ENCODE measurements around the gene DLG2. TPM values are rescaled to one million over a fixed set of nuclear protein-coding genes. Genes with fewer than 3 reads are reported as not detected.
"Not testable (repeated sequence)": the region's sequence is repeated elsewhere in the genome, so short reads cannot be mapped to it uniquely, and the experiment has no call there.

The DLG2 gene
- polyA plus RNA-seq, 1 experiment = 0.68 TPM

DNA sequence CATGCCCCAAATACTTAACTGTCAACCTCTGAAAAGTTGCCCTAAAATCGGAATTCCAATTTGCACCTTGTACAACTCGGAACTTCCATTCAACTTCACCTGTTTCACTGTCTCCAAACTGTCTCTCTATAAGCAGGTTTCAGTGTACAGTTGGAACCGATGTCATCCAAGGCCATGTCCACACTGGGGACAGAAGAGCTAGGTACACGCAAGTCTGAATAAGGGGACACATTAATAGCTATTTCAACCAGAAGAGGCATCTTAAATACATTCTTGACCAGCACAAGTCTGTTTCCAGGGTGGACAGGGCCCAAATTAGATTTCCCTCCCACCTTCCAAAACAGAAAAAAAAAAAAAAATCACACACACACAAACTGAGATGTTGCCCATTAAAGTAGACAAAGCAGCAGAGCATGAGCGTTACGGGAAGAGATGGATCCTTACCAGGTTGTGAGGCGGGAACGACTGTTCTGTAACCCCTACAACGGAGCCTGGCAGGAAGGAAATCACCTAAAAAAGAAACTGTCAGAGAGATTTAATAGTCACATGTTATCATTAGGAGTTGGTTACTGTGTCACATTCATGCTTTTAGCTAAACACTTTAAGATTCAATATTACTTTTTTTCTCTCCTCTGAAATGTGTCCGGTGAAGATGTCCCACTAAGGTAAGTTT lies 36.1 kb upstream of the DLG2 start:
- CTCF ChIA-PET = interaction anchor here (0.9 kb wide), 1 partner anchor 67 kb away, joined by 3 read pairs; no protein-coding TSS in a partner anchor
- Histone ChIP-seq H3K4me3 (ENCODE audit: low read depth, low read length) (peak overlapping the region; percentile 91), H3K27ac (ENCODE audit: low read depth, low read length) (no peak overlapping the region), H3K9me3 (ENCODE audit: control insufficient read depth, insufficient read depth, low read length) (peaks cover 2% of the 10 kb centered on the region; the same call in 1 of the 2 replicates), H3K27me3 (ENCODE audit: control insufficient read depth, insufficient read depth, low read length) (no peaks in the 10 kb centered on the region)
- DNase-seq (ENCODE audit: low read depth, low spot score) = no peak
- TF ChIP-seq, protein P1, sequence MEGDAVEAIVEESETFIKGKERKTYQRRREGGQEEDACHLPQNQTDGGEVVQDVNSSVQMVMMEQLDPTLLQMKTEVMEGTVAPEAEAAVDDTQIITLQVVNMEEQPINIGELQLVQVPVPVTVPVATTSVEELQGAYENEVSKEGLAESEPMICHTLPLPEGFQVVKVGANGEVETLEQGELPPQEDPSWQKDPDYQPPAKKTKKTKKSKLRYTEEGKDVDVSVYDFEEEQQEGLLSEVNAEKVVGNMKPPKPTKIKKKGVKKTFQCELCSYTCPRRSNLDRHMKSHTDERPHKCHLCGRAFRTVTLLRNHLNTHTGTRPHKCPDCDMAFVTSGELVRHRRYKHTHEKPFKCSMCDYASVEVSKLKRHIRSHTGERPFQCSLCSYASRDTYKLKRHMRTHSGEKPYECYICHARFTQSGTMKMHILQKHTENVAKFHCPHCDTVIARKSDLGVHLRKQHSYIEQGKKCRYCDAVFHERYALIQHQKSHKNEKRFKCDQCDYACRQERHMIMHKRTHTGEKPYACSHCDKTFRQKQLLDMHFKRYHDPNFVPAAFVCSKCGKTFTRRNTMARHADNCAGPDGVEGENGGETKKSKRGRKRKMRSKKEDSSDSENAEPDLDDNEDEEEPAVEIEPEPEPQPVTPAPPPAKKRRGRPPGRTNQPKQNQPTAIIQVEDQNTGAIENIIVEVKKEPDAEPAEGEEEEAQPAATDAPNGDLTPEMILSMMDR (IDR thresholded peaks at IDR 0.05; ENCODE audit: low read depth, low read length) = no peak
- POLR2A ChIA-PET = interaction anchor here (0.6 to 4.3 kb wide), 4 partner anchors 15 to 665 kb away, joined by 3 to 43 read pairs (median 13); partner anchors contain the start of genes CCDC89 and TMEM126A

DNA sequence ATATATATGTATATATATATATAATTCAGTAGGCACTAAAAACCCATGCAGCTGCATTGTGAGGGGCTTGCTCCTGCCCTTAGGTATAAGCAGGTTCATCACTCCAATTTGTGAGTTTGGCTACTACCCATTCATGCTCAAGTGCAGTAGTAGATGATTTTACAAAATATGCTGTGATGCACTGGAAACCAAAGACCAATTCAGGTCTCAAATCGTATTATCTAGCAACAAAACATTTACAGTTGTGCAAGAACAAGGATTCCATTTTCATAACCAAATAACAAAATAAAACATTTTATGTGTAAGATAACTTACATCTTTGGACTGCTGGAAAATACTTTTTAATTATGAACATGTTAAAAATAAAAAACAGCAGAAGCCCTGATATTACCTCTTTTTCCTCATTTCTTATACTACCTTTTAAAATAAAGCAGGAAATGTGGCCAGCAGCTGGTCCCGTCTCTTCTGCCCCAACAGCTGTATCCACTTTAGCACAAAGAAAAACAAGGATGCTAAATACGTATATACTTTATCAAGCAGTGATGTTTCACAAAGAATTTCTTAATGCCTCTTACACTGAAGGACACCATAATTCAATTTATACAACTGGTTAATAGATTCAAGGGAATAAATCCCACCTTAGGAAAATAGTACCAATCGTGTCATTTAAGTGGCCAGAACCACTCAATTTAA lies 35.0 kb upstream of the DLG2 start:
- no peaks in the 10 kb centered on the region for H3K27me3 ChIP-seq (ENCODE audit: control insufficient read depth, insufficient read depth, low read length)
- no peak for DNase-seq (ENCODE audit: low read depth, low spot score)
- H3K9me3 ChIP-seq (ENCODE audit: control insufficient read depth, insufficient read depth, low read length) = peaks cover 2% of the 10 kb centered on the region; the same call in 1 of the 2 replicates
- TF ChIP-seq, protein P1 (IDR thresholded peaks at IDR 0.05; ENCODE audit: low read depth, low read length) = no peak
- ChIA-PET CTCF (interaction anchor here (0.5 kb wide), 1 partner anchor 79 kb away, joined by 3 read pairs; no protein-coding TSS in a partner anchor), POLR2A (interaction anchor here (0.7 to 4.3 kb wide), 3 partner anchors 13 to 497 kb away, joined by 3 to 43 read pairs (median 19); partner anchors contain the start of genes CCDC89 and TMEM126A)
- no peak overlapping the region for H3K27ac ChIP-seq (ENCODE audit: low read depth, low read length)
- peak overlapping the region; percentile 91 for H3K4me3 ChIP-seq (ENCODE audit: low read depth, low read length)

DNA sequence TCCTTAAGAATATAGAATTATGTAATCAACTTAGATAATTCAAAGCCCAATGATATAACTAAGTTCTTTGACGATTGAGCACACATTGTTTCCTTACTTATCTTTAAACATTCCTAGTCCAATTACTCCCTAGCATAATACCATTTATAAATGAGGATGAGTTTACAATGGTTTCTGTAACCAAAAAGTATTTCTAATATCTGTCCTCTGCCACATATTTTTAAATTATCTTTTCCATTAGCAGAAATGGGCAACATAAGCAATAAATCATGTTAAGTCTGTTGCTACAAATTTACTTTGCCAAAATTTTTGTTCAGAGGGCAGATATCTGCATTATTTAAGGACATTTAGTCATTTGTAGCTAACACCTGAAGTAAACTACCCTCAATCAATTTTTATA lies 31.0 kb upstream of the DLG2 start:
- Histone ChIP-seq H3K27ac (ENCODE audit: low read depth, low read length) (no peak overlapping the region), H3K27me3 (ENCODE audit: control insufficient read depth, insufficient read depth, low read length) (no peaks in the 10 kb centered on the region), H3K9me3 (ENCODE audit: control insufficient read depth, insufficient read depth, low read length) (no peaks in the 10 kb centered on the region), H3K4me3 (ENCODE audit: low read depth, low read length) (no peak overlapping the region)
- DNase-seq (ENCODE audit: low read depth, low spot score) = no peak
- POLR2A ChIA-PET = no interaction called here
- TF ChIP-seq, protein P1 (IDR thresholded peaks at IDR 0.05; ENCODE audit: low read depth, low read length) = no peak
- CTCF ChIA-PET = interaction anchor here (1.6 kb wide), 1 partner anchor 8 kb away, joined by 4 read pairs; no protein-coding TSS in a partner anchor

DNA sequence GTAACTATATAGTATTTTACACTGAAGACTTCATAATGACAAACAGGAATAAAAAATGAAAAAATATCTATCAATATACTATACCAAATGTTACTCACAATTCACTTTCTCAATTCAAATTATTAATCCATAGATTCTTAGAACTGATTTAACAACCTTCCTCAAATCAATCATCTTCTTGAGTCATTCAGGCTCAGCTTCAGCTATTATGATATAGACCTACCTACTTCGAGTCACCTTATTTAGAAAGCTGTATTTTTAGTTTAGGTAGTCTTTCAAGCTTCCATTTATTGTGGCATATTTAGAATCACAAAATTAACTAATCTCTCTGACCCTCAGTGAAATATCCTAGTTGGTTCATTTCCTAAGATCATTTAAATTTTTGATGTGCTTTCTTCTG lies 29.6 kb upstream of the DLG2 start:
- no peak for DNase-seq (ENCODE audit: low read depth, low spot score)
- Histone ChIP-seq H3K9me3 (ENCODE audit: control insufficient read depth, insufficient read depth, low read length) (no peaks in the 10 kb centered on the region), H3K27me3 (ENCODE audit: control insufficient read depth, insufficient read depth, low read length) (no peaks in the 10 kb centered on the region), H3K27ac (ENCODE audit: low read depth, low read length) (no peak overlapping the region), H3K4me3 (ENCODE audit: low read depth, low read length) (no peak overlapping the region)
- POLR2A ChIA-PET = no interaction called here
- CTCF ChIA-PET = interaction anchor here (1.2 kb wide), 1 partner anchor 198 kb away, joined by 4 read pairs; the partner anchor contains the start of gene CCDC83
- TF ChIP-seq, protein P1 (IDR thresholded peaks at IDR 0.05; ENCODE audit: low read depth, low read length) = no peak

GRCh38 chr11:85654343-85654742 lies 27.2 kb upstream of the DLG2 start:
- CTCF ChIA-PET; H3K27me3 ChIP-seq (ENCODE audit: control insufficient read depth, insufficient read depth, low read length); POLR2A ChIA-PET; H3K4me3 ChIP-seq (ENCODE audit: low read depth, low read length); H3K9me3 ChIP-seq (ENCODE audit: control insufficient read depth, insufficient read depth, low read length); DNase-seq (ENCODE audit: low read depth, low spot score); H3K27ac ChIP-seq (ENCODE audit: low read depth, low read length): not testable (repeated sequence)
